GM23338 (cell line): ENCODE data around the gene ZNF385B. TPM values are rescaled to one million over a fixed set of nuclear protein-coding genes. Genes with fewer than 3 reads are reported as not detected.

ENCODE experiments used
- ATAC-seq: fragments of 200-7000 bp; cut with Tn5 transposase; 3 replicates; pipeline ENCODE4 v1.9.1; 2020
- DNase-seq: peaks from one replicate; pipeline ENCODE4 v3.0.0-alpha.2; 2015; ENCODE audit warnings: low spot score
- H2AFZ ChIP-seq: fragments of 200-600 bp; sonication (generic); 2 replicates; pipeline ENCODE4 v1.8.0; 2016; ENCODE audit warnings: antibody characterized with exemption, mild to moderate bottlenecking, moderate library complexity
- H3F3A ChIP-seq: fragments of 200-600 bp; sonication (generic); replicated peaks from 2 replicates; pipeline ENCODE4 v1.8.0; 2017; ENCODE audit warnings: antibody characterized with exemption, mixed run types, low read depth
- H3K27ac ChIP-seq: fragments of 200-600 bp; sonication (generic); 2 replicates; pipeline ENCODE4 v1.6.1; 2016; ENCODE audit warnings: low read depth
- H3K27me3 ChIP-seq: fragments of 200-600 bp; sonication (generic); 2 replicates; pipeline ENCODE4 v1.8.0; 2016; ENCODE audit warnings: mild to moderate bottlenecking, mixed run types, moderate library complexity; ENCODE audit not compliant: insufficient read depth
- H3K36me3 ChIP-seq: fragments of 200-600 bp; sonication (generic); 2 replicates; pipeline ENCODE4 v1.8.0; 2016; ENCODE audit warnings: mild to moderate bottlenecking; ENCODE audit not compliant: insufficient read depth
- H3K4me1 ChIP-seq: fragments of 200-600 bp; sonication (generic); 2 replicates; pipeline ENCODE4 v1.8.0; 2016; ENCODE audit warnings: mild to moderate bottlenecking, moderate library complexity; ENCODE audit not compliant: insufficient read depth
- H3K4me2 ChIP-seq: fragments of 200-600 bp; sonication (generic); 2 replicates; pipeline ENCODE4 v1.7.1; 2017; ENCODE audit warnings: mixed run types
- H3K4me3 ChIP-seq: fragments of 200-600 bp; sonication (generic); 2 replicates; pipeline ENCODE4 v1.6.1; 2016; ENCODE audit warnings: mixed run types
- H3K79me2 ChIP-seq: fragments of 200-600 bp; sonication (generic); replicated peaks from 2 replicates; pipeline ENCODE4 v1.8.0; 2017; ENCODE audit warnings: mild to moderate bottlenecking; ENCODE audit not compliant: insufficient read depth
- H3K9me2 ChIP-seq: fragments of 200-600 bp; sonication (generic); 2 replicates; pipeline ENCODE4 v1.8.0; 2017; ENCODE audit not compliant: insufficient read depth
- H4K20me1 ChIP-seq: fragments of 200-600 bp; sonication (generic); replicated peaks from 2 replicates; pipeline ENCODE4 v1.8.0; 2017; ENCODE audit warnings: mild to moderate bottlenecking; ENCODE audit not compliant: insufficient read depth
- H3K27ac Mint-ChIP-seq: 2 replicates; pipeline ENCODE4 v1.8.0; 2020; ENCODE audit warnings: inconsistent platforms, mild to moderate bottlenecking, moderate library complexity, mixed read lengths
- H3K27me3 Mint-ChIP-seq: 3 replicates; pipeline ENCODE4 v1.8.0; 2022; ENCODE audit warnings: low read depth, mild to moderate bottlenecking, moderate library complexity, mixed read lengths, inconsistent platforms; ENCODE audit not compliant: insufficient read depth, poor library complexity
- H3K36me3 Mint-ChIP-seq: 3 replicates; pipeline ENCODE4 v1.8.0; 2021; ENCODE audit warnings: low read depth, mild to moderate bottlenecking, inconsistent platforms, moderate library complexity, mixed read lengths
- H3K4me1 Mint-ChIP-seq: 3 replicates; pipeline ENCODE4 v1.8.0; 2020; ENCODE audit warnings: mild to moderate bottlenecking, inconsistent platforms, mixed read lengths
- H3K4me3 Mint-ChIP-seq: 3 replicates; pipeline ENCODE4 v1.8.0; 2021; ENCODE audit warnings: moderate library complexity, mild to moderate bottlenecking, inconsistent platforms, mixed read lengths
- H3K9me3 Mint-ChIP-seq: 3 replicates; pipeline ENCODE4 v1.8.0; 2020; ENCODE audit warnings: moderate library complexity, mild to moderate bottlenecking, inconsistent platforms, mixed read lengths
- EZH2phosphoT487 ChIP-seq: fragments of 200-600 bp; sonication (generic); IDR thresholded peaks from one replicate; pipeline ENCODE4 v1.8.1; 2018; ENCODE audit warnings: antibody characterized with exemption; ENCODE audit not compliant: unreplicated experiment
- NANOG ChIP-seq: IDR thresholded peaks from 2 replicates; pipeline ENCODE4 v1.6.1; 2016; ENCODE audit warnings: antibody characterized with exemption, borderline replicate concordance
- ZNF331 ChIP-seq: fragments of 250-450 bp; sonication (Bioruptor Pico); IDR thresholded peaks from 2 replicates; pipeline ENCODE4 v1.5.0; 2020; ENCODE audit warnings: low read depth, mild to moderate bottlenecking, moderate library complexity
- ZNF462 ChIP-seq: fragments of 250-450 bp; sonication (Bioruptor Pico); IDR thresholded peaks from 2 replicates; pipeline ENCODE4 v1.5.0; 2020; ENCODE audit warnings: mild to moderate bottlenecking, moderate library complexity
- polyA plus RNA-seq: library from polyadenylated mRNA; unstranded; fragments of >200 nt; fragmentation: Nextera tagmentation; extraction: Ambion mirVana; gene quantifications from 2 replicates; pipeline ENCODE4 v1.2.1, GENCODE V29; 2016
- total RNA-seq: library from RNA; depleted of rRNA; stranded (reverse); fragments of >200 nt; shearing (Covaris generic); gene quantifications from 2 replicates; pipeline ENCODE4 v1.2.3, GENCODE V29; 2014

The ZNF385B gene
- total and polyA plus RNA-seq, 2 experiments from 2014 or later, result 1.5 to 4.6 TPM

GRCh38 chr2:179768765-179769164, 92.6 kb downstream of the ZNF385B start (continued):
- TF ChIP-seq ZNF462 (CRISPR knock-in tag), result no peak

- no peak overlapping the region for H3K4me2 ChIP-seq
- H3K9me2 ChIP-seq, result no peaks in the 10 kb centered on the region
- no peaks in the 10 kb centered on the region for H3K79me2 ChIP-seq
- H3F3A ChIP-seq, result no peaks in the 10 kb centered on the region
- Mint-ChIP-seq H3K9me3 (peaks cover 7% of the 10 kb centered on the region; the same call in 2 of the 3 replicates), H3K36me3 (peaks cover 7% of the 10 kb centered on the region; the same call in 2 of the 3 replicates), H3K27ac (peak overlapping the region; percentile 16), H3K4me3 (no peak overlapping the region), H3K27me3 (peaks cover 5% of the 10 kb centered on the region), H3K4me1 (peaks cover 19% of the 10 kb centered on the region)
- H2AFZ ChIP-seq, result no peak overlapping the region
- H4K20me1 ChIP-seq, result no peaks in the 10 kb centered on the region
- no peak overlapping the region for H3K4me3 ChIP-seq
- TF ChIP-seq NANOG, result 0 out of 2 replicates have a peak, but pooled peaks have one; percentile 42
- TF ChIP-seq ZNF462 (CRISPR knock-in tag), result 0 out of 2 replicates have a peak, but pooled peaks have one; percentile 5
- TF ChIP-seq EZH2phosphoT487, result no peak
- TF ChIP-seq ZNF331 (CRISPR knock-in tag), result no peak
- H3K27me3 ChIP-seq, result no peaks in the 10 kb centered on the region
- H3K4me1 ChIP-seq, result no peaks in the 10 kb centered on the region; the same call in 1 of the 2 replicates
- ATAC-seq (peak; percentile 91), DNase-seq (peak; percentile 61)
- H3K36me3 ChIP-seq, result no peaks in the 10 kb centered on the region
- no peak overlapping the region for H3K27ac ChIP-seq
Measured at GRCh38 chr2:179765666-179766065, 95.7 kb downstream of the ZNF385B start.
